ENCODE results near the gene FREM1. TPM values are rescaled to one million over a fixed set of nuclear protein-coding genes. Genes with fewer than 3 reads are reported as not detected.

FREM1 gene
- total and polyA plus RNA-seq, 2 of the 13 experiments (the other 11 are each of a cell fraction or from before 2014, with no cell fraction given), result 64.3 to 202 TPM

DNA sequence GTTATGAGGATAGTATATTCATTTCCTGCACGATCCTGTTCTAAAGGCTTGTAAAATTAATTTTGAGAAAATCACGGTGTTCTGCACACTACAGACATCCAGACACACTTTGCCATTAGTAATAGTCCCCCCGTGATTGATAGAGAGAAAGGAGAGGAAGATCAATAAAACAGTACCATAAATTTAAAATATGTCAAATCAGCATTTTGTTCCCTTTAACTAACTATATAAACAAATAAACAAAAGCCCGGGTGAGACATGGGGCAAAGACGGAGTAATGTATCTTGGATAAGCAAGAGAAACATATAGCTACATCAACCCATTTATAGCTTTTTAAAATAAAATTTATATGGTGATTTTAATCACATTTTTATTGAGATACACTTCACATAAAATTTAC is 177.1 kb downstream of the FREM1 start:
- ChIA-PET CTCF (ENCODE audit: low intra/inter-chr PET ratio, low total read pairs) (no interaction called here), POLR2A (no interaction called here)
- BruUV-seq (replicated peaks), result no TSS peak

More for the DNA sequence above, 177.1 kb downstream of the FREM1 start:
- Histone ChIP-seq H3K9me3 (ENCODE audit: low read length) (no peaks in the 10 kb centered on the region), H3K27me3 (ENCODE audit: control insufficient read depth in 1 of 2, insufficient read depth in 2 of 2, low read length in 2 of 2) (no peaks in the 10 kb centered on the region), H3K27ac (ENCODE audit: extremely low read length, insufficient read depth, low read length) (no peak overlapping the region), H3K79me2 (ENCODE audit: insufficient read depth, low read length) (no peaks in the 10 kb centered on the region), H3K4me2 (ENCODE audit: low read depth, low read length) (no peak overlapping the region), H3K9ac (ENCODE audit: insufficient read depth, low read depth, low read length) (no peak overlapping the region), H4K20me1 (ENCODE audit: insufficient read depth, low read length) (no peaks in the 10 kb centered on the region), H3K36me3 (replicated peaks in 1 of 2; ENCODE audit: control insufficient read depth in 1 of 2, insufficient read depth in 2 of 2, low read length in 2 of 2) (peaks cover 2 to 31% of the 10 kb centered on the region in 2 experiments), H3K4me3 (replicated peaks in 1 of 3; ENCODE audit: insufficient read depth in 1 of 3, low read depth in 2 of 3, low read length in 3 of 3) (no peak overlapping the region), H2AFZ (ENCODE audit: low read length) (no peak overlapping the region), H3K4me1 (ENCODE audit: insufficient read depth, low read length) (no peaks in the 10 kb centered on the region)
- DNase-seq (ENCODE audit: low spot score) (no peak), FAIRE-seq (no peak), ATAC-seq (no peak)
- intact Hi-C loops (cut with micrococcal nuclease; ENCODE audit: unreplicated experiment), result no loop called here
- in situ Hi-C loops (cut with HindIII; ENCODE audit: extremely low pct_ligation_motif_present, low pct_unique_long_range_greater_than_20kb), result no loop called here
- TF ChIP-seq, protein P1, sequence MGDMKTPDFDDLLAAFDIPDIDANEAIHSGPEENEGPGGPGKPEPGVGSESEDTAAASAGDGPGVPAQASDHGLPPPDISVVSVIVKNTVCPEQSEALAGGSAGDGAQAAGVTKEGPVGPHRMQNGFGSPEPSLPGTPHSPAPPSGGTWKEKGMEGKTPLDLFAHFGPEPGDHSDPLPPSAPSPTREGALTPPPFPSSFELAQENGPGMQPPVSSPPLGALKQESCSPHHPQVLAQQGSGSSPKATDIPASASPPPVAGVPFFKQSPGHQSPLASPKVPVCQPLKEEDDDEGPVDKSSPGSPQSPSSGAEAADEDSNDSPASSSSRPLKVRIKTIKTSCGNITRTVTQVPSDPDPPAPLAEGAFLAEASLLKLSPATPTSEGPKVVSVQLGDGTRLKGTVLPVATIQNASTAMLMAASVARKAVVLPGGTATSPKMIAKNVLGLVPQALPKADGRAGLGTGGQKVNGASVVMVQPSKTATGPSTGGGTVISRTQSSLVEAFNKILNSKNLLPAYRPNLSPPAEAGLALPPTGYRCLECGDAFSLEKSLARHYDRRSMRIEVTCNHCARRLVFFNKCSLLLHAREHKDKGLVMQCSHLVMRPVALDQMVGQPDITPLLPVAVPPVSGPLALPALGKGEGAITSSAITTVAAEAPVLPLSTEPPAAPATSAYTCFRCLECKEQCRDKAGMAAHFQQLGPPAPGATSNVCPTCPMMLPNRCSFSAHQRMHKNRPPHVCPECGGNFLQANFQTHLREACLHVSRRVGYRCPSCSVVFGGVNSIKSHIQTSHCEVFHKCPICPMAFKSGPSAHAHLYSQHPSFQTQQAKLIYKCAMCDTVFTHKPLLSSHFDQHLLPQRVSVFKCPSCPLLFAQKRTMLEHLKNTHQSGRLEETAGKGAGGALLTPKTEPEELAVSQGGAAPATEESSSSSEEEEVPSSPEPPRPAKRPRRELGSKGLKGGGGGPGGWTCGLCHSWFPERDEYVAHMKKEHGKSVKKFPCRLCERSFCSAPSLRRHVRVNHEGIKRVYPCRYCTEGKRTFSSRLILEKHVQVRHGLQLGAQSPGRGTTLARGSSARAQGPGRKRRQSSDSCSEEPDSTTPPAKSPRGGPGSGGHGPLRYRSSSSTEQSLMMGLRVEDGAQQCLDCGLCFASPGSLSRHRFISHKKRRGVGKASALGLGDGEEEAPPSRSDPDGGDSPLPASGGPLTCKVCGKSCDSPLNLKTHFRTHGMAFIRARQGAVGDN (CRISPR knock-in tag; IDR thresholded peaks at IDR 0.05), result no peak
- no peak for TF ChIP-seq ZFP37 (CRISPR knock-in tag; IDR thresholded peaks at IDR 0.05; ENCODE audit: borderline replicate concordance)
- TF ChIP-seq, protein P2, sequence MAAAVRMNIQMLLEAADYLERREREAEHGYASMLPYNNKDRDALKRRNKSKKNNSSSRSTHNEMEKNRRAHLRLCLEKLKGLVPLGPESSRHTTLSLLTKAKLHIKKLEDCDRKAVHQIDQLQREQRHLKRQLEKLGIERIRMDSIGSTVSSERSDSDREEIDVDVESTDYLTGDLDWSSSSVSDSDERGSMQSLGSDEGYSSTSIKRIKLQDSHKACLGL (CRISPR knock-in tag; IDR thresholded peaks at IDR 0.05), result no peak
- TF ChIP-seq AGO2 (optimal IDR thresholded peaks at IDR 0.05; ENCODE audit: low read depth, low read length), result peak; percentile 40
- TF ChIP-seq, protein P3, sequence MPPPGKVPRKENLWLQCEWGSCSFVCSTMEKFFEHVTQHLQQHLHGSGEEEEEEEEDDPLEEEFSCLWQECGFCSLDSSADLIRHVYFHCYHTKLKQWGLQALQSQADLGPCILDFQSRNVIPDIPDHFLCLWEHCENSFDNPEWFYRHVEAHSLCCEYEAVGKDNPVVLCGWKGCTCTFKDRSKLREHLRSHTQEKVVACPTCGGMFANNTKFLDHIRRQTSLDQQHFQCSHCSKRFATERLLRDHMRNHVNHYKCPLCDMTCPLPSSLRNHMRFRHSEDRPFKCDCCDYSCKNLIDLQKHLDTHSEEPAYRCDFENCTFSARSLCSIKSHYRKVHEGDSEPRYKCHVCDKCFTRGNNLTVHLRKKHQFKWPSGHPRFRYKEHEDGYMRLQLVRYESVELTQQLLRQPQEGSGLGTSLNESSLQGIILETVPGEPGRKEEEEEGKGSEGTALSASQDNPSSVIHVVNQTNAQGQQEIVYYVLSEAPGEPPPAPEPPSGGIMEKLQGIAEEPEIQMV (CRISPR knock-in tag; IDR thresholded peaks at IDR 0.05; ENCODE audit: low read depth), result no peak
- TF ChIP-seq GATA4 (IDR thresholded peaks at IDR 0.05; ENCODE audit: borderline replicate concordance, low read depth), result no peak
- TF ChIP-seq MAFF (IDR thresholded peaks at IDR 0.05; ENCODE audit: low read depth, low read length), result peak; percentile 92
- no peak for TF ChIP-seq PAF1 (CRISPR knock-in tag; IDR thresholded peaks at IDR 0.05)
- TF ChIP-seq, protein P4, sequence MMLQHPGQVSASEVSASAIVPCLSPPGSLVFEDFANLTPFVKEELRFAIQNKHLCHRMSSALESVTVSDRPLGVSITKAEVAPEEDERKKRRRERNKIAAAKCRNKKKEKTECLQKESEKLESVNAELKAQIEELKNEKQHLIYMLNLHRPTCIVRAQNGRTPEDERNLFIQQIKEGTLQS (CRISPR knock-in tag; IDR thresholded peaks at IDR 0.05), result no peak
- TF ChIP-seq SAP130 (CRISPR knock-in tag; IDR thresholded peaks at IDR 0.05; ENCODE audit: low read depth), result no peak
- TF ChIP-seq NCOA5 (CRISPR knock-in tag; IDR thresholded peaks at IDR 0.05), result no peak
- peak; percentile 93 to 95 for TF ChIP-seq MAFK (conservative IDR thresholded peaks at IDR 0.05 in 1 of 2, IDR thresholded peaks at IDR 0.05 in 1 of 2; ENCODE audit: low read length in 2 of 2)
- WGBS (ENCODE audit: low lambda C conversion rate), result 79% methylated on average over 5 of the region's 5 CpGs
